H1 (cell line): ENCODE measurements around the gene UTRN. TPM values are rescaled to one million over a fixed set of nuclear protein-coding genes. Genes with fewer than 3 reads are reported as not detected.

Experiments used
- GTF2F1 ChIP-seq: IDR thresholded peaks from 2 replicates; pipeline ENCODE4 v1.6.1; 2012; ENCODE audit warnings: low read depth, low read length, improper control_type of control experiment, borderline replicate concordance
- POU5F1 ChIP-seq: IDR thresholded peaks from 2 replicates; pipeline ENCODE4 v1.6.1; 2011; ENCODE audit warnings: low read depth, mild to moderate bottlenecking, low read length, moderate library complexity
- RXRA ChIP-seq: IDR thresholded peaks from 2 replicates; pipeline ENCODE4 v1.6.1; 2011; ENCODE audit warnings: low read depth, mild to moderate bottlenecking, low read length, moderate library complexity; ENCODE audit not compliant: insufficient read depth
- SRF ChIP-seq: IDR thresholded peaks from 2 replicates; pipeline ENCODE4 v1.6.1; 2011; ENCODE audit warnings: mild to moderate bottlenecking, low read depth, low read length, moderate library complexity
- TAF7 ChIP-seq: optimal IDR thresholded peaks from 2 replicates; pipeline ENCODE3; 2011; ENCODE audit warnings: low read depth, mild to moderate bottlenecking, inconsistent platforms, low read length, moderate library complexity, borderline replicate concordance
- polyA plus RNA-seq, 7 experiments: library from polyadenylated mRNA; depleted of rRNA in 3 of 7; stranded (reverse) in 5 of 7; unstranded in 2 of 7; fragments of >200 nt in 5 of 7; fragments of 200-250 nt in 2 of 7; gene quantifications; 1 replicate in 5 of 7; 2 replicates in 1 of 7; 4 replicates in 1 of 7; pipeline versions ENCODE4 v1.2.1 to v1.2.3, GENCODE V29; 2011 to 2013; ENCODE audit warnings: missing spikeins in 2 of 7, mixed read lengths in 2 of 7
- total RNA-seq: library from RNA; stranded (reverse); fragmentation: NEBNext Ultra II Directional; extraction: Animal tissue kit (Norgen Biotek cat#: 25700); gene quantifications from 2 replicates; pipeline ENCODE4 v1.2.1, GENCODE V29; 2021
- TF ChIP-seq, protein P1 (sequence below), 3 experiments: IDR thresholded peaks; 1 replicate in 2 of 3; 2 replicates in 1 of 3; pipeline versions ENCODE4 v1.5.1 to v1.6.1; 2011; ENCODE audit warnings: low read length in 3 of 3, mild to moderate bottlenecking in 3 of 3, inconsistent platforms in 2 of 3, low read depth in 1 of 3, moderate library complexity in 1 of 3; ENCODE audit not compliant: insufficient read depth in 1 of 3; ENCODE audit errors: control extremely low read depth in 1 of 3

UTRN gene
- total and polyA plus RNA-seq, 2 of the 8 experiments (the other 6 are each of a cell fraction or from before 2014, with no cell fraction given), result 25.0 to 112 TPM

DNA sequence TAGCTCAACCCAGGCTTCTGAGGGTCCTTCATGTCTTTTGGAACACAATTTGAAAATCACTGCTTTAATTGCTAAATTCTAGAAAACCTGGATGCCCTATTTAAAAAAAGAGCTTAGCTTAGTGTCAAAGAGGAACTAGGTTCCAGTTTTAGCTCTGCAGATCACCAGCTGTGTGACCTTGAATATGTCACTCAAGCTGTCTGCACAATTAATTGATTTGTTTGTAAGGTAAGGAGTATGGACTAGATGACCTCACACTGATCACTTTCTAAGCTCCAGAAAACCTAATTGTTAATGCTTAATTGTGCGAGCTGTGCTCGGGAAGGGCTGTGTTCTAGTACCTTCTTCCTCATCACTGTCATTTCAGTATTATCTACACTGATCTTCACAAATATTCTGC lies 26.2 kb downstream of the UTRN start (continued):
- TF ChIP-seq, protein P1, sequence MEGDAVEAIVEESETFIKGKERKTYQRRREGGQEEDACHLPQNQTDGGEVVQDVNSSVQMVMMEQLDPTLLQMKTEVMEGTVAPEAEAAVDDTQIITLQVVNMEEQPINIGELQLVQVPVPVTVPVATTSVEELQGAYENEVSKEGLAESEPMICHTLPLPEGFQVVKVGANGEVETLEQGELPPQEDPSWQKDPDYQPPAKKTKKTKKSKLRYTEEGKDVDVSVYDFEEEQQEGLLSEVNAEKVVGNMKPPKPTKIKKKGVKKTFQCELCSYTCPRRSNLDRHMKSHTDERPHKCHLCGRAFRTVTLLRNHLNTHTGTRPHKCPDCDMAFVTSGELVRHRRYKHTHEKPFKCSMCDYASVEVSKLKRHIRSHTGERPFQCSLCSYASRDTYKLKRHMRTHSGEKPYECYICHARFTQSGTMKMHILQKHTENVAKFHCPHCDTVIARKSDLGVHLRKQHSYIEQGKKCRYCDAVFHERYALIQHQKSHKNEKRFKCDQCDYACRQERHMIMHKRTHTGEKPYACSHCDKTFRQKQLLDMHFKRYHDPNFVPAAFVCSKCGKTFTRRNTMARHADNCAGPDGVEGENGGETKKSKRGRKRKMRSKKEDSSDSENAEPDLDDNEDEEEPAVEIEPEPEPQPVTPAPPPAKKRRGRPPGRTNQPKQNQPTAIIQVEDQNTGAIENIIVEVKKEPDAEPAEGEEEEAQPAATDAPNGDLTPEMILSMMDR (IDR thresholded peaks at IDR 0.05; ENCODE audit: control extremely low read depth in 1 of 3, insufficient read depth in 1 of 3, low read depth in 1 of 3, low read length in 3 of 3), result no peak
- TF ChIP-seq SRF (no peak), GTF2F1 (no peak), TAF7 (no peak), POU5F1 (no peak), RXRA (no peak)
